Stomach (tissue), 4 donors: ENCODE measurements around the gene FHL1.

Experiments
- CTCF ChIP-seq, 7 experiments: fragments of 450-650 bp in 4 of 7; fragments of 200-600 bp in 3 of 7; sonication (generic) in 3 of 7; IDR thresholded peaks; one replicate each; pipeline ENCODE4 v1.5.1; 2016 to 2019; ENCODE audit warnings: antibody characterized with exemption in 7 of 7, control low read depth in 2 of 7, mild to moderate bottlenecking in 1 of 7
- EP300 ChIP-seq: sonication (generic); formaldehyde crosslinking; IDR thresholded peaks from one replicate; pipeline ENCODE4 v1.6.1; 2017; ENCODE audit warnings: antibody characterized with exemption
- POLR2A ChIP-seq, 4 donors: fragments of 450-650 bp; IDR thresholded peaks; one replicate each; pipeline ENCODE4 v1.6.1; 2016; ENCODE audit warnings: antibody characterized with exemption in 4 of 4, control low read depth in 2 of 4, mild to moderate bottlenecking in 1 of 4, moderate library complexity in 1 of 4
- POLR2AphosphoS5 ChIP-seq, 3 donors: sonication (generic); formaldehyde crosslinking; IDR thresholded peaks; one replicate each; pipeline ENCODE4 v1.6.1; 2016; ENCODE audit warnings: antibody characterized with exemption in 3 of 3

- TF ChIP-seq EP300 = no peak
- no peak for TF ChIP-seq CTCF (IDR thresholded peaks at IDR 0.05)
- TF ChIP-seq POLR2A (IDR thresholded peaks at IDR 0.05) = no peak
- no peak for TF ChIP-seq POLR2AphosphoS5 (IDR thresholded peaks at IDR 0.05)
These were observed 36.6 kb downstream of the FHL1 start for GRCh38 chrX:136183917-136184316.
